Testis (tissue), 3 donors: Measurements from ENCODE around the gene GFM1. TPM values are rescaled to one million over a fixed set of nuclear protein-coding genes. Genes with fewer than 3 reads are reported as not detected.
A peak's percentile ranks its signal among the peaks of the same experiment; 100 is the strongest.

Source experiments
- DNase-seq: peaks from one replicate; pipeline ENCODE4 v3.0.0-alpha.2; 2019
- H3K27ac ChIP-seq, 2 donors: fragments of 200-600 bp; sonication (generic); one replicate each; pipeline ENCODE4 v1.5.1; 2019
- H3K27me3 ChIP-seq: fragments of 200-600 bp; sonication (generic); one replicate; pipeline ENCODE4 v1.5.1; 2019
- H3K36me3 ChIP-seq: fragments of 200-600 bp; sonication (generic); one replicate; pipeline ENCODE4 v1.5.1; 2017; ENCODE audit warnings: low read depth; ENCODE audit errors: missing control alignments
- H3K4me1 ChIP-seq: fragments of 200-600 bp; sonication (generic); one replicate; pipeline ENCODE4 v1.5.1; 2019
- H3K4me3 ChIP-seq, 2 donors: fragments of 200-600 bp; sonication (generic); one replicate each; pipeline ENCODE4 v1.5.1; 2017 to 2019
- H3K9me3 ChIP-seq: fragments of 200-600 bp; sonication (generic); one replicate; pipeline ENCODE4 v1.5.1; 2017
- CTCF ChIP-seq, 3 experiments: fragments of 450-650 bp in 2 of 3; fragments of 200-600 bp in 1 of 3; sonication (generic) in 1 of 3; IDR thresholded peaks; one replicate each; pipeline ENCODE4 v1.5.1; 2016 to 2019; ENCODE audit warnings: antibody characterized with exemption in 3 of 3, mild to moderate bottlenecking in 2 of 3, moderate library complexity in 1 of 3
- POLR2A ChIP-seq: fragments of 450-650 bp; IDR thresholded peaks from one replicate; pipeline ENCODE4 v1.6.1; 2017; ENCODE audit warnings: antibody characterized with exemption, mild to moderate bottlenecking, moderate library complexity
- WGBS, 2 donors: methylation state at CpG; one replicate each; pipeline ENCODE4 v1.1.5; 2018; 5-methylcytosine and 5-hydroxymethylcytosine counted together
- intact Hi-C: fragments of 100-400 bp; cut with DNase I; formaldehyde crosslinking; loops from one replicate; pipeline ENCODE4 v1.15.1; 2023; ENCODE audit warnings: low total_unique reads
- polyA plus RNA-seq: library from polyadenylated mRNA; stranded (reverse); fragments of 350-450 nt; fragmentation: Illumina TruSeq; extraction: RNeasy Lipid Tissue Mini Kit (QIAGEN cat#74804); gene quantifications from one replicate; pipeline ENCODE4 v1.2.3, GENCODE V29; 2014; ENCODE audit warnings: low read depth, low replicate concordance; ENCODE audit not compliant: insufficient read depth
- total RNA-seq, 2 donors: library from RNA; depleted of rRNA; stranded (reverse); fragments of >200 nt; gene quantifications; one replicate each; pipeline ENCODE4 v1.2.3, GENCODE V29; 2016

Gene GFM1
- total and polyA plus RNA-seq, 3 donors from 2014 or later, result 48.1 to 83.1 (median 76.6) TPM

GRCh38 chr3:158728061-158728377 is 83.7 kb downstream of the GFM1 start:
- H3K4me3 ChIP-seq, result no peak overlapping the region
- peaks cover 3% of the 10 kb centered on the region for H3K4me1 ChIP-seq
- TF ChIP-seq POLR2A, result no peak
- TF ChIP-seq CTCF (IDR thresholded peaks at IDR 0.05), result no peak
- H3K27me3 ChIP-seq, result no peaks in the 10 kb centered on the region
- H3K36me3 ChIP-seq, result no peaks in the 10 kb centered on the region
- DNase-seq, result no peak
- no peaks in the 10 kb centered on the region for H3K9me3 ChIP-seq
- no peak overlapping the region for H3K27ac ChIP-seq
- intact Hi-C loops, result loop anchor here (5.0 kb wide), 1 partner anchor 64 kb away; no protein-coding TSS in a partner anchor
- whole genome bisulfite sequencing, 2 donors, result 59 to 66% methylated on average over 4 of the region's 4 CpGs

- Histone ChIP-seq H3K36me3 (no peaks in the 10 kb centered on the region), H3K4me1 (peaks cover 3% of the 10 kb centered on the region), H3K27me3 (no peaks in the 10 kb centered on the region), H3K27ac (no peak overlapping the region), H3K9me3 (no peaks in the 10 kb centered on the region), H3K4me3 (no peak overlapping the region)
- intact Hi-C loops, result loop anchor here (5.0 kb wide), 1 partner anchor 63 kb away; no protein-coding TSS in a partner anchor
- no peak for DNase-seq
- TF ChIP-seq CTCF (IDR thresholded peaks at IDR 0.05) (no peak), POLR2A (no peak)
These were observed 84.5 kb downstream of the GFM1 start for GRCh38 chr3:158728851-158729250.

GRCh38 chr3:158731486-158731885 is 87.2 kb downstream of the GFM1 start:
- no peaks in the 10 kb centered on the region for H3K27me3 ChIP-seq
- DNase-seq, result no peak

GRCh38 chr3:158731938-158732855 is 87.9 kb downstream of the GFM1 start, which contains the start of gene RARRES1:
Gene RARRES1 (minus strand): TSS chr3:158732457. CDS start chr3:158732415, 42 bp downstream.
- no peaks in the 10 kb centered on the region for H3K27me3 ChIP-seq
- H3K4me3 ChIP-seq, result peak within 1 kb of the TSS; percentile 63 to 69
- 2 to 4% methylated on average over 33 to 67 of the region's 101 CpGs for WGBS, 2 donors
- H3K36me3 ChIP-seq, result no peaks in the 10 kb centered on the region
- H3K9me3 ChIP-seq, result no peaks in the 10 kb centered on the region
- peak; percentile 82 for DNase-seq
- peaks cover 3% of the 10 kb centered on the region for H3K4me1 ChIP-seq
- TF ChIP-seq POLR2A (no peak), CTCF (IDR thresholded peaks at IDR 0.05) (no peak)
- intact Hi-C loops, result no loop called here
- H3K27ac ChIP-seq, result no peak within 1 kb of the TSS

More at GRCh38 chr3:158731486-158731885, 87.2 kb downstream of the GFM1 start:
- H3K4me3 ChIP-seq, result peak overlapping the region; percentile 63 to 69
- no peaks in the 10 kb centered on the region for H3K36me3 ChIP-seq
- no peak for TF ChIP-seq POLR2A
- no peak for TF ChIP-seq CTCF (IDR thresholded peaks at IDR 0.05)
- H3K4me1 ChIP-seq, result peaks cover 3% of the 10 kb centered on the region
- 50 to 55% methylated on average over 14 of the region's 14 CpGs for WGBS, 2 donors
- H3K9me3 ChIP-seq, result no peaks in the 10 kb centered on the region
- intact Hi-C loops, result no loop called here
- H3K27ac ChIP-seq, result no peak overlapping the region
